KG1 (cell line): ENCODE measurements around the gene TTC34.

Experiments
- DNase-seq: peaks from one replicate; lab custom pipeline; 2025; lab: John Stamatoyannopoulos, UW

The TTC34 gene

GRCh38 chr1:2812939-2813653 lies 11.6 kb upstream of the TTC34 start:
- no peak for DNase-seq

- no peak for DNase-seq
Observed at GRCh38 chr1:2812136-2812535, 10.6 kb upstream of the TTC34 start.

GRCh38 chr1:2811533-2811918 lies 10.0 kb upstream of the TTC34 start:
- DNase-seq = no peak

- DNase-seq = no peak
Observed at GRCh38 chr1:2810899-2811532, 9.5 kb upstream of the TTC34 start.

GRCh38 chr1:2810281-2810680 lies 8.8 kb upstream of the TTC34 start:
- DNase-seq = no peak

GRCh38 chr1:2809656-2810055 lies 8.2 kb upstream of the TTC34 start:
- DNase-seq = no peak

- no peak for DNase-seq
Observed at GRCh38 chr1:2808831-2809605, 7.5 kb upstream of the TTC34 start.

- no peak for DNase-seq
Observed at GRCh38 chr1:2808386-2808705, 6.9 kb upstream of the TTC34 start.

- DNase-seq = no peak
Observed at GRCh38 chr1:2807678-2808385, 6.3 kb upstream of the TTC34 start.

- DNase-seq = no peak
Observed at GRCh38 chr1:2807036-2807435, 5.5 kb upstream of the TTC34 start.

GRCh38 chr1:2806591-2806990 lies 5.1 kb upstream of the TTC34 start:
- DNase-seq = no peak

GRCh38 chr1:2805801-2806430 lies 4.4 kb upstream of the TTC34 start:
- no peak for DNase-seq

- no peak for DNase-seq
Observed at GRCh38 chr1:2804628-2805351, 3.3 kb upstream of the TTC34 start.

- DNase-seq = no peak
Observed at GRCh38 chr1:2803931-2804627, 2.6 kb upstream of the TTC34 start.

GRCh38 chr1:2803086-2803930 lies 1.8 kb upstream of the TTC34 start:
- DNase-seq = no peak

GRCh38 chr1:2802421-2802961 lies 998 bp upstream of the TTC34 start:
- no peak for DNase-seq

GRCh38 chr1:2801046-2801445 lies 447 bp downstream of the TTC34 start:
- no peak for DNase-seq

GRCh38 chr1:2800664-2801045 lies 838 bp downstream of the TTC34 start:
- no peak for DNase-seq

- no peak for DNase-seq
Observed at GRCh38 chr1:2799811-2800663, 1.5 kb downstream of the TTC34 start.
